NCI-H1105 treated with DMSO at 0.1 percent for 48 hours (cell line): ENCODE results near the gene C1orf35.

Experiments
- DNase-seq: peaks from one replicate; lab custom pipeline; 2025; lab: John Stamatoyannopoulos, UW

The C1orf35 gene

GRCh38 chr1:228094432-228095016, 8.6 kb downstream of the C1orf35 start:
- DNase-seq, result no peak

GRCh38 chr1:228093050-228093906, 9.8 kb downstream of the C1orf35 start:
- DNase-seq, result no peak

- DNase-seq, result no peak
Observed at GRCh38 chr1:228092342-228093049, 10.6 kb downstream of the C1orf35 start.

GRCh38 chr1:228091084-228091483, 12.0 kb downstream of the C1orf35 start:
- DNase-seq, result no peak

- no peak for DNase-seq
Observed at GRCh38 chr1:228090613-228091081, 12.5 kb downstream of the C1orf35 start.

- DNase-seq, result no peak
Observed at GRCh38 chr1:228089519-228090380, 13.4 kb downstream of the C1orf35 start.

- DNase-seq, result no peak
Observed at GRCh38 chr1:228088586-228089498, 14.3 kb downstream of the C1orf35 start.

GRCh38 chr1:228087771-228088251, 15.3 kb downstream of the C1orf35 start:
- no peak for DNase-seq

GRCh38 chr1:228085287-228085951, 17.7 kb downstream of the C1orf35 start:
- DNase-seq, result no peak

GRCh38 chr1:228084797-228085196, 18.3 kb downstream of the C1orf35 start:
- no peak for DNase-seq

GRCh38 chr1:228084325-228084724, 18.8 kb downstream of the C1orf35 start:
- DNase-seq, result no peak

- no peak for DNase-seq
Observed at GRCh38 chr1:228083871-228084278, 19.2 kb downstream of the C1orf35 start.

- DNase-seq, result no peak
Observed at GRCh38 chr1:228082918-228083870, 19.9 kb downstream of the C1orf35 start.

GRCh38 chr1:228082214-228082917, 20.8 kb downstream of the C1orf35 start, which contains the start of gene ARF1:
Gene ARF1 (plus strand): TSS chr1:228082708. CDS start chr1:228097115, 14,407 bp downstream.
- peak; percentile 65 for DNase-seq

- no peak for DNase-seq
Observed at GRCh38 chr1:228081578-228082213, 21.4 kb downstream of the C1orf35 start.

- no peak for DNase-seq
Observed at GRCh38 chr1:228081144-228081543, 22.0 kb downstream of the C1orf35 start.

- no peak for DNase-seq
Observed at GRCh38 chr1:228079601-228080263, 23.4 kb downstream of the C1orf35 start.
